Nephron (organoid): ENCODE results near the gene LIX1.

ENCODE experiments used
- H3K27ac Mint-ChIP-seq, 3 experiments: 2 replicates each; pipeline ENCODE4 v1.8.0; 2020; ENCODE audit warnings: mixed read lengths in 3 of 3, mild to moderate bottlenecking in 2 of 3, moderate library complexity in 1 of 3
- H3K27me3 Mint-ChIP-seq: 2 replicates; pipeline ENCODE4 v1.8.0; 2021; ENCODE audit warnings: low read depth, mild to moderate bottlenecking, moderate library complexity, mixed read lengths
- H3K36me3 Mint-ChIP-seq: 2 replicates; pipeline ENCODE4 v1.8.0; 2020; ENCODE audit warnings: low read depth, mixed read lengths
- H3K4me1 Mint-ChIP-seq: 2 replicates; pipeline ENCODE4 v1.8.0; 2020; ENCODE audit warnings: mixed read lengths
- H3K4me3 Mint-ChIP-seq, 3 experiments: 2 replicates each; pipeline ENCODE4 v1.8.0; 2020; ENCODE audit warnings: mild to moderate bottlenecking in 3 of 3, mixed read lengths in 3 of 3, moderate library complexity in 2 of 3
- H3K9me3 Mint-ChIP-seq: 2 replicates; pipeline ENCODE4 v1.8.0; 2020; ENCODE audit warnings: mixed read lengths
- CTCF ChIP-seq, 3 experiments: fragments of 200-600 bp; sonication (generic); IDR thresholded peaks; one replicate each; pipeline ENCODE4 v1.5.0; 2021; ENCODE audit warnings: antibody characterized with exemption in 3 of 3; ENCODE audit not compliant: unreplicated experiment in 3 of 3

The LIX1 gene

GRCh38 chr5:97100476-97100875 is 41.9 kb downstream of the LIX1 start:
- Mint-ChIP-seq H3K9me3 (no peaks in the 10 kb centered on the region), H3K4me1 (peaks cover 47% of the 10 kb centered on the region), H3K4me3 (no peak overlapping the region), H3K27me3 (peaks cover 1% of the 10 kb centered on the region), H3K27ac (peak overlapping the region in 1 of 3 experiments; percentile 14), H3K36me3 (peaks cover 5% of the 10 kb centered on the region)
- TF ChIP-seq CTCF (IDR thresholded peaks at IDR 0.05; ENCODE audit: unreplicated experiment in 3 of 3): no peak

- Mint-ChIP-seq H3K4me1 (peaks cover 53% of the 10 kb centered on the region), H3K27ac (peak overlapping the region; percentile 48 to 63 (median 53)), H3K27me3 (no peaks in the 10 kb centered on the region), H3K36me3 (peaks cover 5% of the 10 kb centered on the region), H3K4me3 (peak overlapping the region in 1 of 3 experiments; percentile 9), H3K9me3 (no peaks in the 10 kb centered on the region)
- TF ChIP-seq CTCF (IDR thresholded peaks at IDR 0.05; ENCODE audit: unreplicated experiment in 3 of 3): no peak
Observed at GRCh38 chr5:97098922-97099321, 43.5 kb downstream of the LIX1 start.

- TF ChIP-seq CTCF (IDR thresholded peaks at IDR 0.05; ENCODE audit: unreplicated experiment in 3 of 3): no peak
- Mint-ChIP-seq H3K4me1 (peaks cover 53% of the 10 kb centered on the region), H3K27me3 (no peaks in the 10 kb centered on the region), H3K9me3 (no peaks in the 10 kb centered on the region), H3K4me3 (no peak overlapping the region), H3K27ac (peak overlapping the region; percentile 54 to 82 (median 55)), H3K36me3 (peaks cover 5% of the 10 kb centered on the region)
Observed at GRCh38 chr5:97097326-97098230, 44.8 kb downstream of the LIX1 start.

- Mint-ChIP-seq H3K27ac (peak overlapping the region in 2 of 3 experiments; percentile 55 to 82), H3K4me3 (no peak overlapping the region), H3K36me3 (peaks cover 5% of the 10 kb centered on the region), H3K4me1 (peaks cover 53% of the 10 kb centered on the region), H3K9me3 (no peaks in the 10 kb centered on the region), H3K27me3 (no peaks in the 10 kb centered on the region)
- TF ChIP-seq CTCF (IDR thresholded peaks at IDR 0.05; ENCODE audit: unreplicated experiment in 3 of 3): no peak
Observed at GRCh38 chr5:97096846-97097245, 45.6 kb downstream of the LIX1 start.

- peak overlapping the region; percentile 23 to 82 (median 54) for H3K27ac Mint-ChIP-seq
- peaks cover 47% of the 10 kb centered on the region for H3K4me1 Mint-ChIP-seq
- H3K27me3 Mint-ChIP-seq: peaks cover 4% of the 10 kb centered on the region
- TF ChIP-seq CTCF (IDR thresholded peaks at IDR 0.05; ENCODE audit: unreplicated experiment in 3 of 3): no peak
- H3K36me3 Mint-ChIP-seq: peaks cover 5% of the 10 kb centered on the region
- no peak overlapping the region for H3K4me3 Mint-ChIP-seq
- H3K9me3 Mint-ChIP-seq: no peaks in the 10 kb centered on the region
Observed at GRCh38 chr5:97096191-97096590, 46.2 kb downstream of the LIX1 start.
